ENCODE data around the gene MED25. TPM values are rescaled to one million over a fixed set of nuclear protein-coding genes. Genes with fewer than 3 reads are reported as not detected.

MED25 gene
- total and polyA plus RNA-seq, 9 of the 15 experiments (the other 6 are each of a cell fraction or from before 2014, with no cell fraction given), result 4.1 to 93.9 (median 19.3) TPM

- CTCF ChIA-PET (ENCODE audit: low intra/inter-chr PET ratio), result no interaction called here
- in situ Hi-C loops (cut with MboI), result loop anchor here (10.0 kb wide), 1 partner anchor 378 kb away; the partner anchor contains the start of gene RPS11
Measured at GRCh38 chr19:49873129-49873521, 55.0 kb downstream of the MED25 start.

More at GRCh38 chr19:49873129-49873521, 55.0 kb downstream of the MED25 start:
- Histone ChIP-seq H3K4me1 (replicated peaks in 1 of 2; ENCODE audit: control insufficient read depth in 2 of 2, insufficient read depth in 2 of 2, low read length in 2 of 2) (peaks cover 26 to 79% of the 10 kb centered on the region in 2 experiments), H4K20me1 (replicated peaks; ENCODE audit: control insufficient read depth, insufficient read depth, low read length) (no peaks in the 10 kb centered on the region), H3K9me1 (ENCODE audit: control insufficient read depth, insufficient read depth, low read length) (peaks cover 4% of the 10 kb centered on the region), H3K36me3 (ENCODE audit: control insufficient read depth, insufficient read depth, low read length) (peaks cover 44% of the 10 kb centered on the region), H3K9ac (ENCODE audit: insufficient read depth in 1 of 2, low read depth in 2 of 2, low read length in 2 of 2) (peak overlapping the region in 1 of 2 experiments; percentile 84; a peak in 2 of 4 replicates), H3K9me3 (replicated peaks; ENCODE audit: control insufficient read depth, insufficient read depth, low read depth, low read length) (no peaks in the 10 kb centered on the region), H3K4me2 (ENCODE audit: insufficient read depth, low read length) (no peak overlapping the region), H2AFZ (ENCODE audit: low read depth, low read length) (no peak overlapping the region), H3K27ac (ENCODE audit: extremely low read depth, low read depth, low read length) (no peak overlapping the region), H3K4me3 (no peak overlapping the region), H3K27me3 (ENCODE audit: control insufficient read depth in 2 of 2, insufficient read depth in 2 of 2, low read length in 2 of 2) (no peaks in the 10 kb centered on the region), H3K79me2 (ENCODE audit: control insufficient read depth, insufficient read depth, low read length) (peaks cover 41% of the 10 kb centered on the region)
- POLR2A ChIA-PET, result interaction anchor here (0.5 to 0.6 kb wide), 2 partner anchors 17 to 81 kb away, joined by 3 read pairs; no protein-coding TSS in a partner anchor
- DNase-seq (ENCODE audit: extremely low read depth in 1 of 4, low spot score in 3 of 4) (no peak), FAIRE-seq (no peak), ATAC-seq (no peak)
- intact Hi-C loops (cut with micrococcal nuclease), result loop anchor here (10.0 kb wide), 1 partner anchor 158 kb away; no protein-coding TSS in a partner anchor
- TF ChIP-seq POLR2G (IDR thresholded peaks at IDR 0.05; ENCODE audit: low read depth, low read length), result peak; percentile 50; the same call in 1 of the 2 replicates
- no peak for TF ChIP-seq ZNF174 (CRISPR knock-in tag; IDR thresholded peaks at IDR 0.05)
- TF ChIP-seq RBFOX2 (IDR thresholded peaks at IDR 0.05; ENCODE audit: low read depth, low read length), result 0 out of 2 replicates have a peak, but pooled peaks have one; percentile 30
- 0 out of 2 replicates have a peak, but pooled peaks have one; percentile 9 for TF ChIP-seq ZBTB33 (CRISPR knock-in tag; IDR thresholded peaks at IDR 0.05)
- TF ChIP-seq FOS (IDR thresholded peaks at IDR 0.05; ENCODE audit: extremely low read depth, insufficient read length), result no peak
- peak; percentile 57; the same call in 1 of the 2 replicates for TF ChIP-seq HNRNPL (IDR thresholded peaks at IDR 0.05; ENCODE audit: low read depth, low read length)
- no TSS peak for BruUV-seq (replicated peaks)
- WGBS (ENCODE audit: insufficient coverage, low coverage, missing lambda C conversion rate), result 97% methylated on average over 14 of the region's 29 CpGs

All from K562 (cell line).